A549 (cell line): Measurements from ENCODE around the gene MAP3K5. TPM values are rescaled to one million over a fixed set of nuclear protein-coding genes. Genes with fewer than 3 reads are reported as not detected.

ENCODE experiments used
- ATAC-seq, 2 experiments: fragments of 200-7000 bp in 1 of 2; fragments of >200 bp in 1 of 2; cut with Nextera tagmentation in 1 of 2; cut with Tn5 transposase in 1 of 2; 3 replicates each; pipeline versions ENCODE4 v1.8.0 to v1.9.1; 2018 to 2020; ENCODE audit warnings: mild to moderate bottlenecking in 1 of 2, moderate library complexity in 1 of 2
- CTCF ChIA-PET: fragments of 300-600 bp; sonication (Branson Sonifier 250); formaldehyde crosslinking; extraction: SDS; loops from one replicate; lab custom pipeline; 2021; ENCODE audit warnings: antibody characterized with exemption, inconsistent platforms; lab: Yijun Ruan, JAX
- POLR2A ChIA-PET: fragments of 350-600 bp; formaldehyde crosslinking; extraction: SDS; loops from one replicate; lab custom pipeline; 2021; ENCODE audit warnings: antibody characterized with exemption, inconsistent platforms; lab: Yijun Ruan, JAX
- DNase-seq, 2 experiments: peaks; one replicate each; pipeline versions ENCODE4 v3.0.0 to v3.0.0-alpha.2; 2011 to 2016; ENCODE audit warnings: low read depth in 1 of 2, low spot score in 1 of 2
- FAIRE-seq: peaks from 2 replicates; lab custom pipeline; 2011; peaks lifted over from hg19 to GRCh38; lab: Jason Lieb, UNC
- H3K27ac ChIP-seq, 2 experiments: fragments of >200 bp; sonication (Bioruptor Twin); formaldehyde crosslinking; 3 replicates each; pipeline ENCODE4 v1.5.1; 2016 to 2017
- H3K4me1 ChIP-seq: fragments of >200 bp; sonication (Bioruptor Twin); formaldehyde crosslinking; 3 replicates; pipeline ENCODE4 v1.6.1; 2016
- H3K4me2 ChIP-seq: fragments of >200 bp; sonication (Bioruptor Twin); formaldehyde crosslinking; 3 replicates; pipeline ENCODE4 v1.6.1; 2016
- H3K4me3 ChIP-seq: fragments of >200 bp; sonication (Bioruptor Twin); formaldehyde crosslinking; 3 replicates; pipeline ENCODE4 v1.5.1; 2016
- H3K9me3 ChIP-seq: fragments of >200 bp; sonication (Bioruptor Twin); formaldehyde crosslinking; 3 replicates; pipeline ENCODE4 v1.6.1; 2016
- CBX2 ChIP-seq: fragments of 200-600 bp; sonication (generic); IDR thresholded peaks from 2 replicates; pipeline ENCODE4 v1.6.1; 2016; ENCODE audit warnings: low read depth, mild to moderate bottlenecking, borderline replicate concordance
- CBX8 ChIP-seq: fragments of 200-600 bp; sonication (generic); IDR thresholded peaks from 2 replicates; pipeline ENCODE4 v1.6.1; 2016
- CHD4 ChIP-seq: fragments of 200-600 bp; sonication (generic); IDR thresholded peaks from 2 replicates; pipeline ENCODE4 v1.6.1; 2016; ENCODE audit warnings: antibody characterized with exemption, mild to moderate bottlenecking, borderline replicate concordance
- E2F6 ChIP-seq: IDR thresholded peaks from 2 replicates; pipeline ENCODE4 v1.6.1; 2012; ENCODE audit warnings: low read depth, borderline replicate concordance
- EHF ChIP-seq: fragments of 250-450 bp; sonication (Bioruptor Pico); IDR thresholded peaks from 2 replicates; pipeline ENCODE4 v1.5.0; 2020; ENCODE audit warnings: mild to moderate bottlenecking
- EHMT2 ChIP-seq: fragments of 200-600 bp; sonication (generic); IDR thresholded peaks from 2 replicates; pipeline ENCODE4 v1.6.1; 2016; ENCODE audit warnings: antibody characterized with exemption, low read depth, mild to moderate bottlenecking, moderate library complexity
- EP300 ChIP-seq, 2 experiments: fragments of >200 bp; sonication (Bioruptor Twin); formaldehyde crosslinking; IDR thresholded peaks; 2 replicates in 1 of 2; 3 replicates in 1 of 2; pipeline ENCODE4 v1.6.1; 2016 to 2017
- FOSB ChIP-seq: fragments of 250-450 bp; sonication (Bioruptor Pico); IDR thresholded peaks from 2 replicates; pipeline ENCODE4 v1.5.0; 2020; ENCODE audit warnings: mild to moderate bottlenecking, moderate library complexity
- FOSL2 ChIP-seq, 2 experiments: fragments of 450-650 bp in 1 of 2; fragments of >200 bp in 1 of 2; sonication (Bioruptor Twin) in 1 of 2; formaldehyde crosslinking; IDR thresholded peaks; 2 replicates each; pipeline versions ENCODE4 v1.5.0 to v1.6.1; 2016 to 2020; ENCODE audit warnings: mild to moderate bottlenecking in 1 of 2, moderate library complexity in 1 of 2
- HDAC2 ChIP-seq: fragments of 200-600 bp; sonication (generic); IDR thresholded peaks from 2 replicates; pipeline ENCODE4 v1.6.1; 2016
- HOXB13 ChIP-seq: fragments of 250-450 bp; sonication (Bioruptor Pico); IDR thresholded peaks from 2 replicates; pipeline ENCODE4 v1.5.0; 2020; ENCODE audit warnings: low read depth, mild to moderate bottlenecking, moderate library complexity
- KDM1A ChIP-seq: fragments of 200-600 bp; sonication (generic); IDR thresholded peaks from 2 replicates; pipeline ENCODE4 v1.6.1; 2016; ENCODE audit warnings: low read depth, mild to moderate bottlenecking
- MAFK ChIP-seq: fragments of 450-650 bp; IDR thresholded peaks from 2 replicates; pipeline ENCODE4 v1.6.1; 2014; ENCODE audit not compliant: partially characterized antibody
- MYC ChIP-seq: IDR thresholded peaks from 2 replicates; pipeline ENCODE4 v1.6.1; 2012; ENCODE audit warnings: mild to moderate bottlenecking, inconsistent platforms, low read length, improper control_type of control experiment, borderline replicate concordance
- PHF8 ChIP-seq: fragments of 200-600 bp; sonication (generic); IDR thresholded peaks from 2 replicates; pipeline ENCODE4 v1.6.1; 2016; ENCODE audit warnings: low read depth, mild to moderate bottlenecking, antibody characterized with exemption, moderate library complexity, borderline replicate concordance
- RCOR1 ChIP-seq: fragments of 150-350 bp; IDR thresholded peaks from 2 replicates; pipeline ENCODE4 v1.6.1; 2014; ENCODE audit warnings: antibody characterized with exemption, low read length, low read depth
- REST ChIP-seq: fragments of 200-600 bp; sonication (generic); IDR thresholded peaks from 2 replicates; pipeline ENCODE4 v1.6.1; 2016; ENCODE audit warnings: antibody characterized with exemption, mild to moderate bottlenecking, moderate library complexity
- RNF2 ChIP-seq: fragments of 200-600 bp; sonication (generic); IDR thresholded peaks from 2 replicates; pipeline ENCODE4 v1.6.1; 2016; ENCODE audit warnings: low read depth, mild to moderate bottlenecking, antibody characterized with exemption, moderate library complexity, borderline replicate concordance
- SREBF2 ChIP-seq: fragments of 450-650 bp; IDR thresholded peaks from 2 replicates; pipeline ENCODE4 v1.6.1; 2014; ENCODE audit warnings: mild to moderate bottlenecking, moderate library complexity
- TFCP2L1 ChIP-seq: fragments of 250-450 bp; sonication (Bioruptor Pico); IDR thresholded peaks from 2 replicates; pipeline ENCODE4 v1.5.0; 2021; ENCODE audit warnings: mild to moderate bottlenecking
- TP53 ChIP-seq: fragments of 250-450 bp; sonication (Bioruptor Pico); IDR thresholded peaks from 2 replicates; pipeline ENCODE4 v1.5.0; 2021; ENCODE audit warnings: mild to moderate bottlenecking, moderate library complexity
- ZC3H11A ChIP-seq: fragments of 450-650 bp; IDR thresholded peaks from 2 replicates; pipeline ENCODE4 v1.6.1; 2014; ENCODE audit warnings: antibody characterized with exemption, mild to moderate bottlenecking
- ZFP36 ChIP-seq: fragments of 450-650 bp; IDR thresholded peaks from 2 replicates; pipeline ENCODE4 v1.6.1; 2014; ENCODE audit warnings: borderline replicate concordance; ENCODE audit not compliant: partially characterized antibody
- WGBS: methylation state at CpG from one replicate; pipeline ENCODE4 v1.1.6; 2017; ENCODE audit errors: missing lambda C conversion rate; 5-methylcytosine and 5-hydroxymethylcytosine counted together
- polyA plus RNA-seq, 4 experiments: library from polyadenylated mRNA; depleted of rRNA in 3 of 4; stranded (reverse); fragments of >200 nt; fragmentation: RNase III in 1 of 4; extraction: RNeasy Plus Mini Kit Qiagen cat#74134 plus additional on column Dnase treatment in 1 of 4; gene quantifications; 2 replicates in 3 of 4; 3 replicates in 1 of 4; pipeline ENCODE4 v1.2.3, GENCODE V29; 2011 to 2017
- TF ChIP-seq, protein P1 (sequence below): fragments of 250-450 bp; sonication (Bioruptor Pico); IDR thresholded peaks from 2 replicates; pipeline ENCODE4 v1.5.0; 2020; ENCODE audit warnings: low read depth, mild to moderate bottlenecking, moderate library complexity
- TF ChIP-seq, protein P2 (sequence below): fragments of >200 bp; sonication (Bioruptor Twin); formaldehyde crosslinking; IDR thresholded peaks from 3 replicates; pipeline ENCODE4 v1.6.1; 2016

MAP3K5 gene
- polyA plus RNA-seq, 2 of the 4 experiments (the other 2 are of a cell fraction) = 2.1 to 4.1 TPM

DNA sequence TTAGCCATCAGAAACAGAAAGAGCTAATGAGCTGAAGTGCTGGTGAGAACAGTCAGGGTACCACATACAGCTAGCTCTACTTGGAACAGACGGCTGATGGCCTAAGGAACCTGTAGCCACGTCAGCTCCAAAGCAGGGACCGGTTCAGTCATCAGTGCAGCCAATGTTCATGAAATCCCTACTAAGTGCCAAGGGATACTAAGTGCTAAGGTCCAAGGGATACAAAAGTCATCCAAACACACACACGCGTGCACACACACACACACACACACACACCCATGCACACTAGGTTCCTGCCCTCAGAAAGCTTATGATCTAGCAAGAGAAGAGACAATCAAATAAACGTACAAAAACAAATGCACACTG, 53.6 kb downstream of the MAP3K5 start:
- DNase-seq (no peak), FAIRE-seq (no peak), ATAC-seq (no peak)
- Histone ChIP-seq H3K4me1 (0 out of 3 replicates have a peak, but pooled peaks cover 2% of the 10 kb centered on the region), H3K27ac (no peak overlapping the region), H3K4me2 (no peak overlapping the region), H3K9me3 (no peaks in the 10 kb centered on the region), H3K4me3 (no peak overlapping the region)
- TF ChIP-seq CBX8 (no peak), SREBF2 (no peak), E2F6 (no peak)
- 87% methylated on average over 5 of the region's 6 CpGs for WGBS
- CTCF ChIA-PET = interaction anchor here (0.7 kb wide), 1 partner anchor 379 kb away, joined by 3 read pairs; no protein-coding TSS in a partner anchor
- POLR2A ChIA-PET = no interaction called here

GRCh38 chr6:136737871-136738691, 54.2 kb downstream of the MAP3K5 start:
- no peak for FAIRE-seq
- no peak overlapping the region for H3K27ac ChIP-seq
- POLR2A ChIA-PET = no interaction called here

DNA sequence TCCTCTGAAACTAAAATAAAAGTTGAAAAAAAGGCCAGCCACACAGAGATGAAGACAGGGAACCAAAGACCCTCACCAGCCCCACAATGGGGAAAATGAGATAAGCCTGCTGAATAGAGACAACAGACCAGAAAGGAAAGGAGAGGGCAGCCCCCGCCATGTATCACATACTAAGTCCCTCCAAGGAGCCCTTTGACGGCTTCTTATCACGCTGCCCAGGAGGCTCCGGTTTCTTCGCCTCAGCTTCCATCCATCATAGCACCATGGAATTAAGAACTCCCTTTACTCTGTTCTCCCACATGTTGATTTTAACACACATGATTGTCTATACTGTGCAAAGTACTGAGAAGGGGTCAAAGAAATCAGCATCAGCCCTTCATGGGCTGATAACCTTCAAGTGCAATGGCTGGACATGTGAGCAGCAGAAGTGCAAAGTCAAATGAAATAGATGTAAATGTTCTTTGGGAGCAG, 54.9 kb downstream of the MAP3K5 start:
- H3K9me3 ChIP-seq = no peaks in the 10 kb centered on the region
- 0 out of 3 replicates have a peak, but pooled peaks cover 2% of the 10 kb centered on the region for H3K4me1 ChIP-seq
- no peak overlapping the region for H3K27ac ChIP-seq
- DNase-seq (no peak), ATAC-seq (no peak), FAIRE-seq (no peak)
- no peak overlapping the region for H3K4me2 ChIP-seq
- POLR2A ChIA-PET = interaction anchor here (0.5 kb wide), 1 partner anchor 1470 kb away, joined by 3 read pairs; no protein-coding TSS in a partner anchor
- WGBS = 95% methylated on average over 5 of the region's 5 CpGs
- CTCF ChIA-PET = interaction anchor here (2.0 kb wide), 1 partner anchor 55 kb away, joined by 6 read pairs; the partner anchor contains the start of gene MAP3K5
- no peak overlapping the region for H3K4me3 ChIP-seq
- TF ChIP-seq EHMT2 = no peak
- TF ChIP-seq ZFP36 = no peak
- no peak for TF ChIP-seq REST
- no peak for TF ChIP-seq TP53 (CRISPR knock-in tag)
- TF ChIP-seq FOSL2 (IDR thresholded peaks at IDR 0.05) = no peak
- TF ChIP-seq FOSL2 (CRISPR knock-in tag; IDR thresholded peaks at IDR 0.05) = no peak
- TF ChIP-seq KDM1A = no peak
- TF ChIP-seq, protein P1, sequence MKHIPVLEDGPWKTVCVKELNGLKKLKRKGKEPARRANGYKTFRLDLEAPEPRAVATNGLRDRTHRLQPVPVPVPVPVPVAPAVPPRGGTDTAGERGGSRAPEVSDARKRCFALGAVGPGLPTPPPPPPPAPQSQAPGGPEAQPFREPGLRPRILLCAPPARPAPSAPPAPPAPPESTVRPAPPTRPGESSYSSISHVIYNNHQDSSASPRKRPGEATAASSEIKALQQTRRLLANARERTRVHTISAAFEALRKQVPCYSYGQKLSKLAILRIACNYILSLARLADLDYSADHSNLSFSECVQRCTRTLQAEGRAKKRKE (CRISPR knock-in tag) = no peak
- TF ChIP-seq E2F6 = no peak
- no peak for TF ChIP-seq MAFK
- TF ChIP-seq, protein P2, sequence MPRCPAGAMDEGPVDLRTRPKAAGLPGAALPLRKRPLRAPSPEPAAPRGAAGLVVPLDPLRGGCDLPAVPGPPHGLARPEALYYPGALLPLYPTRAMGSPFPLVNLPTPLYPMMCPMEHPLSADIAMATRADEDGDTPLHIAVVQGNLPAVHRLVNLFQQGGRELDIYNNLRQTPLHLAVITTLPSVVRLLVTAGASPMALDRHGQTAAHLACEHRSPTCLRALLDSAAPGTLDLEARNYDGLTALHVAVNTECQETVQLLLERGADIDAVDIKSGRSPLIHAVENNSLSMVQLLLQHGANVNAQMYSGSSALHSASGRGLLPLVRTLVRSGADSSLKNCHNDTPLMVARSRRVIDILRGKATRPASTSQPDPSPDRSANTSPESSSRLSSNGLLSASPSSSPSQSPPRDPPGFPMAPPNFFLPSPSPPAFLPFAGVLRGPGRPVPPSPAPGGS = no peak
- TF ChIP-seq CHD4 = no peak
- no peak for TF ChIP-seq RNF2
- TF ChIP-seq TFCP2L1 = no peak
- no peak for TF ChIP-seq PHF8

More at GRCh38 chr6:136737871-136738691, 54.2 kb downstream of the MAP3K5 start:
- Histone ChIP-seq H3K4me1 (0 out of 3 replicates have a peak, but pooled peaks cover 2% of the 10 kb centered on the region), H3K4me2 (no peak overlapping the region), H3K4me3 (no peak overlapping the region), H3K9me3 (no peaks in the 10 kb centered on the region)
- ATAC-seq (no peak), DNase-seq (no peak)
- WGBS = 82% methylated on average over 9 of the region's 9 CpGs
- CTCF ChIA-PET = no interaction called here
- TF ChIP-seq MYC (no peak), KDM1A (no peak), TP53 (CRISPR knock-in tag) (no peak), TFCP2L1 (no peak), RCOR1 (no peak), CBX2 (no peak), ZC3H11A (no peak), MAFK (no peak), EP300 (IDR thresholded peaks at IDR 0.05) (no peak), HDAC2 (no peak), HOXB13 (no peak), RNF2 (no peak), FOSB (CRISPR knock-in tag) (no peak), EHF (no peak)
